Stimulated activated CD8-positive, alpha-beta memory T cell treated with anti-CD3 and anti-CD28 coated beads, Interleukin-12 subunit alpha, Interleukin-12 subunit beta, amount 100 ng/mL, for 1 hour (primary cell): ENCODE measurements around the gene PDE2A.

Experiments used
- DNase-seq: peaks from one replicate; pipeline ENCODE4 v3.0.0-alpha.2; 2020; ENCODE audit warnings: low read depth

The PDE2A gene

DNA sequence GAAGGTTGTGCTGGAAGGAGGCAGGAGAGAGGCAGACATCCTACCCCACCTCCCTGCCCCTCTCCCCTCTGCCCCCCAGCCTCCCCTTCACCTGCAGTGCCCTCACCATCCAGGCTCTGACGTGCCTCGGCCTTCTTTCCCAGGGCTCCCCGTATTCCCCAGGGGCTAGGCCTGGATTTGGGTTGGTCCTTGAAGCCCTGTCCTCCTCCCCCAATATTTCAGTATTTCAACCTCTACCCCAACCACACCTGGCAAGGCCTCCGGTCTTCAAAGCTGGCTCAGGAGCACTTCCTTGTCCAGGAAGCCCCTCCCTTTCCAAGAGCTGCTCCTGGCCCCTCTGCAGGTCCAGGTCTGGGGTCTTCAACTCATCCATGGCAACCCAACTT, 8.6 kb upstream of the PDE2A start:
- DNase-seq, result no peak

DNA sequence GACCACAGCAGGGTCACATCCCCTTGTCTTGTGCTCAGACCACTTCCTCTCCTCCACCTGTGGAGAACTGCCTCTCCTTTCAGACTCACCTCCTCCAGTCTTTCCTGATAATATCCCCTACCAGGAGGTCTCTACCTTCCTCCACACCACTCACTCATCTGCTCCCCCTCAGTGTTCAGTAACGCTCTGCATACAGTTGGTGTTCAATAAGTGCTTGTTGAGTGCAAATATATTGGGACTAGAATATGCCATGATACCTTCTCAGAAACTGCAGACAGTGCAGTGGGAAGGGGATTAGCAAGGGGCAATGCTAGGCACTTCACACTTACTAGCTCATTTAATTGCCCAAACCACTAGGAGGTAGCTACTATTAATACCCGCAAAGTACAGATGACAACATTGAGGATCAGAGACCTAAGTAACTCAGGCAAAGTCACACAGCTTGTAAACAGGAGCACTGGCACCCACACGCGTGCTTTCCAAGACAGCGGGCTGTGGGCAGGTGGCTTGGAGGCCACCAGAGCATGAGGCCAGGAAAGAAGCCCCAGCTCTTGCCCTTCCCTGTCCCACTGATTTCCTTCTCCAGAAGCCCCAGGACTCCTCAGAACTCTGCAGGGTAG, 8.1 kb upstream of the PDE2A start:
- no peak for DNase-seq

DNA sequence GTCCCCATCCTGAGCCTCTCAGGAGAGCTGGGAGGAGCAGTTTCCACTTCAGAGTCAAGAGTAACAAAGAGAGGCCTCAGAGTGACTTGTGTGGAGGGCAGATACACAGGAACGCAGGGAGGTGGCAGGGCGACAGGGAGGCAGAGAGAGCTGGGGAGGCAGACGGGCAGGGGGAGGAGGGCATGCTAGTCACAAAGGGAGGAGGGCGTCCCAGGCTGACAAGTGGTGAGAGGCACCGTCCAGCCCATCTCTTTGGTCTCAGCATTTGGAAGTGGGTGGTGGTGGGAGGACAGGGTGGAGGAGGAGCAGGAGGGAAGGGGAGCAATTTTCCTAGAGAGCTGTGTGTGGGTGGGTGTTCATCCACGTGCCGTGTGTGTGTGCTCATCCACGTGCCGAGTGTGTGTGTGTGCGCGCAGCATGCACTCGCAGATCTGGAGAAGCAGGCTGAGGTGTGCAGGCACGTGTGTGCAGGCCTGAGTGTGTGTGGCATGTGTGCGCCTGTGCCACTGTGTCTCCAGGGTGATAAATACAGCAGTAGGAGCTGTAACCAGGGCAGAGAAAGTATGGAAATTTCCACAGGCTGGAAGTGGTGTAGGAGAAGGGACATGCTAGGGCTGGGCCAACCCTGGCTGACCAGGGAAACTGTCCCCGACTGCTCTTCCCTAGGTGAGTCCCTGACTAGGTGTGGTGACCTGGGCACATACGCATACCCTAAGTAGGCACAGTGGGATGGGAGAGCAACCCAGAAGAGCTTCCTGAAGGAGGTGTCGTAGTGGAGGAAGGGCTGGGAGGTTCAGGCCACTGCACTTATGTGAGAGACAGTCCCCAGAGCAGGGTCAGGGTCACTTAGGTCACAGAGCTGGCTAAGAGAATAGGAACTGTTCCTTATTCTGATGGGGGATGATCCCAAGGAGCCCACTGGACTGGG, 7.3 kb upstream of the PDE2A start:
- DNase-seq, result no peak

DNA sequence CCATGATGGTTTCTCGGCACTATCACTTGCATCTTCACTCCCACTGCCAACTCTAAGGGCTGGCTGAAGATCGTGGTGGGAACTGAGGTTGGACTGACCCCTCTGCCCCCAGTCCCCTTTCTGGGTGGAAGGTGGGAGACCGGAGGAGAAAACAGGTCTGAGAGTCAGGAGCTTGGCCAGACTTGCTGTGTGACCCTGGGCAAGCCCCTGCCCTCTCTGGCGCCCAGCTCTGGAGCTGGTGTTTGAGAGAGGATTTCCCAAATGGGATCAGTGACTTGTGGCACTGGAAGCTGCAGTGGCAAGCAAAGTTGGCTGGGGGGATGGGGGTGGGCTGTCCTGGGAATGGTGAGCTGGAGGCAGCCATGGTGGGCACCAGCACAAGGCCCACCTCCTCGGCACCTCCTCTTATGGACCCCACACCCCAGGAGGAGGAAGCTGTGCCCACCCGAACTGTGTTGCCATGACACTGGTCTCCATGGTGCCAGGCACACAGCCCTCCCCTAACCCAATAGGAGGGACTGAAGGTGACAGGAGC, 6.5 kb upstream of the PDE2A start:
- DNase-seq, result no peak

DNA sequence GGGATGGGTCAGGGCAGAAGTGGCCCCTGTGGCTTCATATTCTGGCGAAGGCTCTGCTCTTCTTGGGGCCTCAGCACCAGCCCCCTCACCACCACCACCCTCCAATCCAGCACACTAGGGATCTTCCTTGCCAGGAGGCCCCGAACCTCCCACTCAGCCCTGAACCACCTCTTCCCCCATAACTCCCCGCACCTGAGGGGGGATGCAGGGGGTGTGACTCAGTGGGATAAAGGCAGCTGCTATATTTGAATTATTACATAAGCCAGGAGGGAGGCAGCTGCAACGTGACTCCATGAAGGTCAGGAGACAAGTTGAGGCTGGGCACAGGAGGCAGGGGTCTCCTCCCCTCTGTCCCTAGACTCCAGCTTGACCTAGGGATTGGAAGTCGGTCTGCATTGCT, 5.6 kb upstream of the PDE2A start:
- no peak for DNase-seq

DNA sequence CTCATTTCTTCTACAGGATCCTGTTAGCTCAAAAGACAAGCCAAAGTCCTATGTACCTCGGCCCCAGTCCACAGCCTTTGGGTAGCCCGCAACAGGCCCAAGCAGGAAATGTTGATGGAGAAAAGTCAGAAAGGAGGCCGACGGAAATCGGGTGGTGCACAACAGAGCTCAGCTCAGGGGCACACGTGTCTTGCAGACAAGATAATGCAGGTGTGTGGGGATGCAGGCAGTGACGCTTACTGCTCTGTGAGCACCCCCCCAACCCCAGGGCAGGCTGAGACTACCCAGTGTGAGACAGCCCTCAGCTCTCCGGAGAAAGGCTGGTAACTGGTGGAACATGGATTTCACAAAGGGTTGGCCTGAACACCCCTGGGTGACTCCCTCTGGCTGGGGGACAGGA, 4.3 kb upstream of the PDE2A start:
- DNase-seq, result no peak

DNA sequence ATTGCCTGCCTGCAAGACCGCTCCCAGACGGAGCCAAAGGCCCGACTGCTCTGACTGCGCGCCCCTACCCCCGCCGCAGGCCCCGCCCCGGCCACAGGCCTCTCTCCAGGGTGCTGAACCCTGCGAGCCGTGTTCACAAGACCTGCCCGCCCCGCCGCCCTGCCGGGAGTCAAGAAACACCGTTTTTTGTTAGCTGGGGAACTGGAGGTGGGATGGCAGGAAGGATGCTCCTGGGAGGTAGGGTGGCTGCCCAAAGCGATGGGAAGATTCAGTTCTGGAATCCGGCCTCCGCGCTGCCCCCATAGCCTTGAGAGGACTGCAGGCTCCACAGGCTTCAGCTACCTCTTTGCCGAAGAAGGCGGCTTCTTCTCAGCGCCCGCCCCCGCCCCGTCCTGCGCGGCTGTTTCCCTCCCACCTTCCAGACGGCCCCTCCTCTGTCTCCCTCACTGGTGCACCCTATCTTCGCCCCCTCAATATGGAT, 2.7 kb upstream of the PDE2A start:
- peak; percentile 21 for DNase-seq

DNA sequence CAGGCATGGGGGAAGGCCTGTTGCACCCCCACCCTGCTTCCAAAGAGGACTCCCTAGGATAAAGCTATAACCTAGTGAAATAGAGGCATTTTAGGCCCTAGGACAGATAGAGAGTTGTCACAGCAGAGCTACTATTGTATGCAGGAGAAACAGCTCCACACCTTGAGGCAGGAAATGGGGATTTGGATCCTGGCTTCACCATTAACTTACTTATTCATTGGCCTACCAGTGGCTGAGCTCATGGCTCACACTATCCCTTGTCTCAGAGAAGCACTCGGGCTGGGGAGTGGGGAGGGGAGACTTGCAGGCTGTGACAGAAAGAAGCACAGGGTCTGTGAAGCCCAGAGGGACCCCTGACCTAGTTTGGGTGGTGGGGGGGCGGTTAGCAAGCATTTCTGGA, 999 bp upstream of the PDE2A start:
- DNase-seq, result no peak

DNA sequence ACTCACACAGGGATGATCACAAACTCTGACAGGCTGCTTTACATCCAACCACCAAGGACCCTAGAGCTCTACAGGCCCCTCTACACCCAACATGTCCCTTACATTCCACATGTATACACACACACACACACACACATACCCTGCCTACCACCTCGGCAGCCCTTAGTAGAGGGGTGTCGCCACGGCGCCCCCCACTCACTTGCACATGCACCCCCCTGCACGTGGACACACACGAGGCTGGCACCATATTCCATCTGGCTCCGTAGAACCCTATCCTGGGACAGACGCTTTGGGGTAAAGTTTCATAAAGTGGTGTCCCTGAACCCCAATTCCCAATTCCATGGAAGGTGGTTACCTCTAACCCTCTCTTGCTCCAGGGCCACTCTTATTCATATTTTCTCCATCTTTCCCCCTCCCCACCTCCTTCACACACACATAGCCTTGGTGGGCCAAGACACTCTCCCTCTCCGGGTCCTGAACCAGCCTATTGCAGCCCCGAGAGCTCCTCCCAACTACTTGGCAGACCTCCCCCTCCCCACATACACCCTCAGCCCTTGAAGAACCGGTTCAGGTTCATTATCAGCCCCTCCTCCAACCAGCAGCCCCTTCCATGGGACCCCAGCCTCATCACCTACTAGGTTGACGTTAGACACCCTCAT, 809 bp downstream of the PDE2A start:
- no peak for DNase-seq

DNA sequence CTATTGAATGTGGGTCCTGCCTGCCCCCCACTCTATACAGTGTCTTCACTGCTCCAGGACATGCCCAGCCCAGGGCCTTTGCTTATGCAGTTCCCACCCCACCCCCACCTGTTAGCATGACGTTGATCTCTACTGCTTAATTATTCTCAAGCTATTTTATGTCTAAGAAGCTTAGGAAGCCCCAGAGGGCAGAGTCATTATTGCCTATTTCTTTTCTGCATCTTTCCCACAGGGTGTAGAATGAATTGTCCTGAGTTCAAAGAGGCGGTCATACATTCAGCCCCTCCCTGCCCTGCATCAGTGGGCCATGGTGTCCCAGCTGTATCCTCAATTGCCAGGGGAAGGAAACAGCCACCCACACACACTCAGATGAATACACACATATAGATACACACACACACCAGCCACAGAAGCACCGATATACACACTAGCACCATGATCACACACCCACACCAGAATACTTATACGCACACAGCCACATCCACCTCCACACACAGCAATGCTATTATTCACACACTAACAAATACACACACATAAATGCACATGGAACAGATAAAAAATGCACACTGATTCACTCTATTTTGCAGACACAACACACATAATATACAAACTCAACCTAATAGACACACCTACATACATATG, 1.5 kb downstream of the PDE2A start:
- no peak for DNase-seq

DNA sequence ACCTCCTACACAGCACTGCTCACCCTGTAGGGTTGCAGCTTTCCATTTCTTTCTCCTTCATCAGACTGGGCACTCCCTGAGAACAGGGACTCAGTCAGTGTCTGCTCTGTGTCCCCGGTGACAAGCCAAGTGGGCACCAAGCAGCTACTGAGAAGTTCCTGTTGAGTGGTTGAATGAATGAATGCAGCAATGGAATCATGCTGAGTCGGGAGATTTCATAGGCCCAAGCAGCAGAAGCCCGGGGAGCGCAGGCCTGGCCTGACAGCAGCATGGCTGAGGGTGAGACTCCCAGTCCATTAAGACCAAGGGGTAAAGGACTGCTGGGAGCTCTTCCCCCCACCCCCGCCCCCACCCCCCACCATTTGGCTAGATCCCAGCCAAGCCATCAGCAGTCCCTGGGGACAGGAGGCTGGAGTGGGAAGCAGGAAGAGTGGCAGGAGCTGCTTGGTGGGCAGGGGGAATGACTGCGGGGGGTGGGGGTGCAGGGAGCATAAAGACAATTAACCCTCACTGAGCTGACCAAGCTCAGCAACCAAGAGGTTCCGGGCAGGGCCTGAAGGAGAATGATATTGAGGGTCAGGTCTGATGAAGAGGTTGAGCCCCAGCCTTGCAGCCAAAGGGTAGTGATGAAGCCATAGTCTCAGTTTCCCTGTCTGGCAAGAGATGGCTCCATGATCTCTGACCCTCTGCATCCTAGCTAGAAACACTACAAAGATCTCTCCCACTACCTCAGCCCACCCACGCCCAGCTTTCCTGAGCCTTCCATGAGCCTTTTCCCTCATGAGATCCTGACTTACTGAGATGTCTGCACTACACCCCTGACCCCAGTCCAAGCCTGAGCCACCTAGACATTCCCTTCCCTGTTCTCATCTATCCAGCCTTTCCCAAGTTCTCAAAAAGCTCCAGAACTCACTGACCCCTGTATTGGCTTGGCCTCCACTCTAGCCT, 2.8 kb downstream of the PDE2A start:
- no peak for DNase-seq

DNA sequence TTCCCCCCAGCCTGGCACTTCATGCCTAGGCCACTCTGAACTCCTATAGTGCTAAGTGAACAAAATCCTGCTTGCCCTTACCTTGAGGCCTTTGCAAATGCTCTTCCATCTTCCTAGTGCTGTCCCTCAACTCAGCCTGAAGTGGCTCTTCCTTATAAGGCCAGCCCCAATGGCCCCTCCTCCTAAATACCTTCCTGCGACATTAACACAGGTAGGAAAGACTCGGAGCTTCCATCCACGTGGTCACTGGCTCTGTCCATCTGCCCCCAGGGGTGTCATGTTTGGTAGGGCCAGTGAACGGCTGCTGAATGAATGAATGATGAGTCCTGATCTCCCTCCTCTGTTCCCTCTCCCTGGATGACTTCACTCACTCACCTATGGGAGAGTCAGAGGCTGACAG, 4.2 kb downstream of the PDE2A start:
- no peak for DNase-seq

DNA sequence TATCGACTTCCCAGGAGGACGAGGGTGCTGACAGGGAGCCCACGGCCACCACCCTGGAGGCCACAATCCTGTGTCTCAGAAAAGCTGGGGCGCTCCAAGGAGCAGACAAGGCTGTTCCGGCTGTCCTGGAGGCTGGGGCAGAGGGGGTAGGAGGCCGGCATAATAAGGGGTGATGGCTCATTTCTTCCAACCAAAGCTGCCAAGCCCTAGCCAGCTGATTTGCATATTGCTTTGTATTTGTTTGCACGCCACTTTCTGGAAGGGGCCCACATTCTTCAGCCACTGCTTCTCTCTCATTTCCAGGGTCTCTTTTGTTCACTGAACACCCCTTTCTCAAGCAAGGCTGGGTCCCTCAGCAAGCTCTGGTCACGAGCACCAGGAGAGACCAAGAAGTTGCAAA, 4.7 kb downstream of the PDE2A start:
- no peak for DNase-seq

DNA sequence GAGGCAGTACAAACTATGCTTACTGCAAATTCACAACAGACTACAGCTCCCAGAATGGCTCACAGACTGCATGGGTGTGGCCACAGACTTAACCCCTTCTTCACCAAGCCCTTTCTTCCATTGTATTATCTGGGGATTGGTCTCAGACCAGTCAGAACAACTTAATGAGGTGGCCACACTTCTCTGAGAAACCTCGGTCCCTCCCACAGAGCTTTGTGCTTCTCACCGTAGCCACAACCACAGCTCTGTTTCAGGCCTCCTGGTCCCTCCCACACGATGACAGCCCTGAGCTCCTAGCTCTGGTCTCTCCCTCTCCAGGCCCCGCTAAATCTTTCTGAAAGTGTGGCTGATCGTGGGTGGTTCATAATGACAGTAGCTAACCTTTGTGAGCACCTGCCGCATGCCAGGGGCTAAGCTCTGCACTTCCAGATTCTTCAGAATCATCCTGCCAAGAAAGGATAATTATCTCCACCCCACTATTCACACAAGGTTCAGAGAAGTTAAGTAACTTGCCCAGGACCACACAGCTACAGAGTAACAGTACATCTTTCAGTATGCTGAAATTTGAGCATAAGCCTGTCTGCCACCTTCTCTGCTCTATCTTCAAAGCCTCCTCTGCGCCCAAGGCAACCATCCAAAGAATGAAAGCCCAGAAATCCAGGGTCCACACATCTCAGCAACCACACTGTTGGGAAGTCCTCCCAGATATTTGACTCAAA, 5.4 kb downstream of the PDE2A start:
- no peak for DNase-seq

DNA sequence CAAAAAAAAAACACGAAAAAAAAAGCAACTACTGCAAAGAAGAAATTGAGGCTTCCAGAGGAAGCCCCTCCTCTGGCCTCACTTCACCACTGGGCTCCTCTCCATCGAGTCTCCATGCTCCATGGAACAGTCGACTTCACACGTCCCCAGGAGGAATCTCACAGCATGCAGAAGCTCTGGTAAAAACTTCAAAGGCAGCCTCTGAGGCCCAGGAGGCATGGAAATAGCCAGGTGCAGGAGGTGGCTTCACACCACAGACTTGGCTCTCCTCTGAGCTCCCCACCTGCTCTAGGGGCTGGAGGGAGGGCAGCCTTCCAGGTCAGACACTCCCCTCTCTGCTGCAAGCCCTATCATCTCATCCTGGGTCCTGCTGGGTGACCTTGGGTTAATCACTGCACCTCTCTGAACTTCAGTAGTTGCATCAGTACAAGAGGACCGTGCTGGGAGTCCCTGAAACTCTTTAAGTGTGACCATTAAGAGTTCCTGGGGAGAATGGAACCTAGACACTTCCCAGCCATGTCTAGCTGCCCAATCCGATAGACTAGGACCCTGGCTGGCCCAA, 8.2 kb downstream of the PDE2A start:
- no peak for DNase-seq

DNA sequence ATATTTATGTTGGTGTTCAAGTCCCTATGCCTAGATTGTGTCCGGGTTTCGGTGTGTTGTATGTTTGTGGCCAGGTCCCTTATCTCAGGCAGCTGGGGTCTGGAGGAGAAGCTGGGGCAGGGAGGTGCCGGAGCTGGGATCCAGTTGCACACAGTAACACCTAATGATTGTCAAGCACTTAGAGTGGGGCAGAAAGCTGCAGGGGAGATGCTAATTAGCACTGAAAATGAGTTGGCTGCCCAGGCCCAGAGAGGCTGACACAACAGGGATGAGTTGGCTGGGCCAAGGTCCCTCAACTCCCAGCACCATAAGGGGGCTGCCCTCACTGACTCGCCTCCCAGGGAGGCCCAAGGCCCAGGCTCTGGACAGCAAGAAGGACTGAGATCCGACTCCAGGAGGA, 12.2 kb downstream of the PDE2A start:
- DNase-seq, result no peak

DNA sequence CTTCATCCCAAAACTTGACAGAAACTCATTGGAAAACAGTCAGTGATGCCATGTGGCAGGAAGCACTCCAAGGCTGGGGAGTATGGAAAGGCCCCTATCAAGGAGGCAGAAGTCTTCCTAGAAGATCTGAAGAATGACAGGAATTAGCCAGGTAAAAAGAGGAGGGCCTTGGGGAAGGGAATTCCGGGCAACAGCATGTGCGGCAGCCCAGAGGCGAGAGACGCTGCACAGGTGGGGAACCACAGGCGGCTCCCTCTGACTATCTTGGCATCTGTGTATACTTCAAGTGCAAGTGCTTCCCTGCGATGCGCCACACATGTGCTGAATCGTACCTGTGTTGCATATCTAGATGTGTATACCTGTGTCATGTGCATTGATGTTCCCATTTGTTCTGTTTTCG, 12.7 kb downstream of the PDE2A start:
- DNase-seq, result no peak

DNA sequence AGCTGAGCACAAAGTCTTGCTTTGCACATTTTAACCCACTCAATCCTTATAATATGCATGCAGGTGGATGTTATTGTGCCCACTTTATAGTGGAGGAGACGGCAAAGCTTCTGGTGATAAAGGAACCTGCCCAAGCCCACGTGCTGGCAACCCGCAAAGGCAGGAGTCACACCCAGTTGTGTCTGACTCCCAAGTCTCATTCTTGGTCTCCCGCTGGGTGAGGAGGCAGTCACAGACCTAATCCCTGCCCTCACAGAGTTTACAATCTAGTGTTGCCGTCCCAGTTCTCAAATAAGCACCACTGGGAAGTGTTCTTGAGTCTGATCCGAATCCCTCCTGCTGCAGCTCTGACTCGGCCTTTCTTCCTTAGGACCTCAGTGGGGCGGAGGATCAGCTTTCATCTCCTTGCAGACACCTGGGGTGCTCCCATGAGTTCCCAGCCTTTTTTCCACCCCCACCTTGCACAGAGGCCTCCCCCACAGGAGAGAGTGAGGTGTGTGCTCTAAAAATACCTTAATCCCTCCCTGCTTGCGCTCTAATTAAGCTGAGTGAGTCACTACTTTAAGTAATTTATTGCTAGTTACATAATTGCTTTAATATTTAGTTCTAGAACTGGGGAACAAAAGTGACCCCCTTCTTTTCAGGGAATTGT, 15.1 kb downstream of the PDE2A start:
- DNase-seq, result no peak

DNA sequence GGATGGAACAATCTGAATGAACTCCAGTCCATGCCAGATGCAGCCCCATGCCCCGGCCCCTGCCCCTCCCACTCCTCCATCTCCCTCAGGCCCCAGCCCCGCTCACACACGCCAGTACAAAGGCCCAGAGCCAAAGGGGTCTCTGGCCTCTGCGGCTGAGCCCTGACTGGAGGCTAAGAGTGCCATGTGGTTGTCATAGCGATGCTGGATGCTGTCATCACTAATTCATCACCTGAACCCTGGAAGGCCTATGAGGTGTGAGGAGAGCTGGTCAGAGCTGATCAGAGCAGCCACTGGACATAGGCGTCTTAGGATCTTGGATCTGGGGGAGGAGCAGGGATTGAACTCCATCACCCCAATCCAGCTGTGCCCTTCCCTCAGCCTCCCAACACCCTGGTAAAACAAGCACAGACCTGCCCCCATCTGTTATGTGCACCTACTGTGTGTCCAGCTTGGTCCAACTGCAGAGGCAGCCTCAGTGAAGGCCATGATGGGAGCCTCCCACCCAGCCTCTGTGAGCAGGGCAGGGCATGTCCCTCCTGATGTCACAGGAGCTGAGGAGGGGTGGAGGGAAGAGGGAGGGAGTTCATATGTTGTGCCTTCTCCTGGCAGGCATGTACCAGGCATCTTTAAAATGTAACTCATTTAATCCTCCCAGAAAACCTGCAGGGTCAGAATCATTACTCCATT, 16.7 kb downstream of the PDE2A start:
- DNase-seq, result no peak
